Neural cell (in vitro differentiated cells): ENCODE measurements around the gene SGO2. TPM values are rescaled to one million over a fixed set of nuclear protein-coding genes. Genes with fewer than 3 reads are reported as not detected.

Source experiments
- polyA plus RNA-seq: library from polyadenylated mRNA; depleted of rRNA; stranded (reverse); fragments of >200 nt; gene quantifications from 2 replicates; pipeline ENCODE4 v1.2.3, GENCODE V29; 2014

The SGO2 gene
- polyA plus RNA-seq, 1 donor from 2014 or later: 0.73 TPM

Other genes with a start within 250 kb of the SGO2 start
- 8.5 and 10.3 TPM in 2 replicates for gene SPATS2L, start 219.5 kb upstream of the SGO2 start, polyA plus RNA-seq
- 17.0 and 17.8 TPM in 2 replicates for gene KCTD18, start 16.1 kb upstream of the SGO2 start, polyA plus RNA-seq
- gene AOX1, start 59.8 kb downstream of the SGO2 start, polyA plus RNA-seq: not detected in 2 replicates